Left colon (tissue), 2 donors: ENCODE data around the gene FGD4. TPM values are rescaled to one million over a fixed set of nuclear protein-coding genes. Genes with fewer than 3 reads are reported as not detected.
A peak's percentile ranks its signal among the peaks of the same experiment; 100 is the strongest.

Source experiments
- ATAC-seq: fragments of 200-7000 bp; cut with Tn5 transposase; one replicate; pipeline ENCODE4 v1.9.1; 2020; ENCODE audit warnings: mild to moderate bottlenecking, moderate library complexity
- DNase-seq, 2 donors: peaks; one replicate each; pipeline ENCODE4 v3.0.0-alpha.2; 2020
- intact Hi-C, 2 donors: fragments of 100-400 bp; cut with DNase I in 1 of 2; cut with micrococcal nuclease in 1 of 2; formaldehyde crosslinking; loops; one replicate each; pipeline versions ENCODE4 v1.11.2 to v1.14.0; 2022; cut with DNase I, micrococcal nuclease
- total RNA-seq, 2 donors: library from RNA; stranded (reverse); fragmentation: NEBNext Ultra II Directional; extraction: Animal tissue kit (Norgen Biotek cat#: 25700); gene quantifications; one replicate each; pipeline ENCODE4 v1.2.1, GENCODE V29; 2021
- donor health status: DM: no; HTN: no; CAD: no.
- donor health status: DM: yes; HTN: yes; CAD: no.

FGD4 gene
- total RNA-seq, 2 donors from 2014 or later, result 54.6 to 84.0 TPM

GRCh38 chr12:32612658-32613614, 213.6 kb downstream of the FGD4 start:
- ATAC-seq (no peak), DNase-seq (no peak)
- intact Hi-C loops, result no loop called here

GRCh38 chr12:32615441-32615840, 216.1 kb downstream of the FGD4 start:
- ATAC-seq, result peak; percentile 99
- DNase-seq, result peak; percentile 81 to 84
- intact Hi-C loops, result no loop called here

DNA sequence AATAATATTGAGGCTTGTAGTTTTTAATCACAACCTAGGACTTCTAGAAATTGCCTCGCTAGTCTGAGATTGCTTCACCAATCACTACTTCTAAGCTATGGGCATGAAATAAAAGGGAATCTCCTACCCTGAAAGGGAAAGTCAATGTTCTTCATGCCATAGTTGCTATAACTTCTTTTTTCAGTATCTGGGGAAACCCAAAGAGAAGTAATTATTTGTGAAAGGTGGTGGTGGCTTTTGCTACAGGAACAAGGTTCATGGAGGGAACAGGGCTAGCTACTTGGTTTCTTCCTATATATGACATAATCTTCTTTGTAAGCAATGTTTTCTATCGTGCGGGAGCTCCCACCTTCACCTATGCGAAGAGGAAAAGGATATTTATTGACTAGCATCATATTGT, 218.2 kb downstream of the FGD4 start:
- ATAC-seq (no peak), DNase-seq (no peak)
- intact Hi-C loops, result no loop called here

DNA sequence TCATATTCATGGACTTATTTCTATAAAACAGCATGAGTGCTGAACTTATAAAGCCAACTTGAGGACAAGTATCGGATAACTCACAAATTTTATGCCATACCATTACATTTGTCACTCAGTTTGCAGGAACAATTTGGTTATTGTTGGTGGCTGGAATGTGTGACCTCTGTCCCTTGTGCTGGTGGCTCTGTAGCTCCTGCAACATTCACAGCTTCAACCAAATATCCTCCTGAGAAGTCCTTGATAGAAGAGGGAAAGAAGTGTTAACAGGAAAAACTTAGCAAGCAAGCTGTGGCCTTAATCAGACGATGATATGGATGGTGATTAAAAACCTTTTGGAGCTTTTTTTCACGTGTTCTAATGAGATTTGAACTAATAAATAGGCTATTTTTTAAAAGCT, 218.8 kb downstream of the FGD4 start:
- intact Hi-C loops, result no loop called here

GRCh38 chr12:32627976-32628375, 228.6 kb downstream of the FGD4 start:
- intact Hi-C loops, result no loop called here
- ATAC-seq, result no peak
- DNase-seq, result no peak

More for the DNA sequence above, 218.8 kb downstream of the FGD4 start:
- no peak for ATAC-seq
- no peak for DNase-seq

DNA sequence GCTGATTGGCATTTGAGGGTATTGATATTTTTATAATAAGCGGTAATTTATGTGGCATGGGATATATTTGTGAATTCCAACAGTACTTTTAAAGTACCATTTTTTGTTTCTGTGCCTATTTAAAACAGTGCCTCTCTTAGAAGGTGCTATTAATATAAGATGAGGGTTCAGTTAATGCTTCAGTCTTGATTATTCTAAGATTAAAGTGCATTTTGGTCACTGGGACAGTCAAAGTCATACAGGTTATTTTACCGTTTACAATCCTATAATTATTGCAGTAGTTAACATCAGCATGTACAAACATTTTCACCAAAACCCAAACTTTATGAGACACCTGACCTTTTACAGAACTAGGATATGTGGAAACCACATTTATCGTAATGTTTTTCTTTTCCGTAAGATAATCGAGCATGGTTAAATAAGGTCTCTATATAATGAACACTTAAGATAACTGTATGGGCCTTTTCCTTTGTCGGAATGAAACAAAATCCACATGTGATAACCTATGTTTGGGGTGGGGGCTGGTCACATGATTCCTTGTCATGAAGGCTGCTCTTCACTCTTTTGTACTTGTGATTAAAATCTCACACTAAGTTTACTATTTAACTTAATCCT, 242.0 kb downstream of the FGD4 start:
- intact Hi-C loops, result no loop called here
- DNase-seq, result no peak
- ATAC-seq, result no peak

GRCh38 chr12:32644431-32644830, 245.1 kb downstream of the FGD4 start:
- intact Hi-C loops, result no loop called here
- ATAC-seq (no peak), DNase-seq (no peak)

DNA sequence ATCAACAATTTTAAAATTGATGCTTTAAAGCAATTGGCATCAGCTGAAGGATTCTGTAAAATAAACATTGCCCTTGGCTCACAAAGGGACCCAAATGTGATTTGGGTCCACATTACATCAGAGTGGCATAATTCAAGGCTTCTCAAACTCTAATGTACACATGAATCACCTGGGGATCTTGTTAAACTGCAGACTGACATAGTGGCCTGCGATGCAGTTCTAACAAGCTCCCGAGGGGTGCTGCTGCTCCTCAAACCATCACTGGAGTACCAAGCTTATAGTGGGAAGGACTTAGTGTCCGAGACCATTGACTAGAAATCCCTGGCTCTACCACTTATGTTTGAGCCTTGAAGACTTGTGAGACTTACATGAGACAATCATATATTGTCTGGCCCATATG, 247.9 kb downstream of the FGD4 start:
- ATAC-seq (peak; percentile 27), DNase-seq (no peak)
- intact Hi-C loops, result no loop called here

DNA sequence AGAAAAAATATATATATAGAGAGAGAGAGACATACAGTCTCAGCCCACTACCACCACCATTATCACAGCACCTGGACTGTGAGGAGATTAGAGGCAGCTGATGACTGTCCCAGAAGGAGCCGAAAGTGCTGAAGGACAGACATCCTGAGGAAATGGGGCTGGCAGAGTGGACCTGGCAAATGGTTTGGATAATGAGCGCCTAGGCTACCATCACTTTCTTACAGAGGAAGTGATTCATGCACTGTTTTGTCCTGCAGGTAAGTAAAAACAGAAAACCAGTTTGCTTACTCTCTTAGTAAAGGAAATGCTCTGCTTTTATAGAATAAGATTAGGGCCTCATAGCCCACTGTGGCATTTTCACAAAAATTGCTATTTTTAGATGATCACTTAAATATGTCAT, 251.2 kb downstream of the FGD4 start:
- no peak for ATAC-seq
- no peak for DNase-seq
- intact Hi-C loops, result no loop called here

DNA sequence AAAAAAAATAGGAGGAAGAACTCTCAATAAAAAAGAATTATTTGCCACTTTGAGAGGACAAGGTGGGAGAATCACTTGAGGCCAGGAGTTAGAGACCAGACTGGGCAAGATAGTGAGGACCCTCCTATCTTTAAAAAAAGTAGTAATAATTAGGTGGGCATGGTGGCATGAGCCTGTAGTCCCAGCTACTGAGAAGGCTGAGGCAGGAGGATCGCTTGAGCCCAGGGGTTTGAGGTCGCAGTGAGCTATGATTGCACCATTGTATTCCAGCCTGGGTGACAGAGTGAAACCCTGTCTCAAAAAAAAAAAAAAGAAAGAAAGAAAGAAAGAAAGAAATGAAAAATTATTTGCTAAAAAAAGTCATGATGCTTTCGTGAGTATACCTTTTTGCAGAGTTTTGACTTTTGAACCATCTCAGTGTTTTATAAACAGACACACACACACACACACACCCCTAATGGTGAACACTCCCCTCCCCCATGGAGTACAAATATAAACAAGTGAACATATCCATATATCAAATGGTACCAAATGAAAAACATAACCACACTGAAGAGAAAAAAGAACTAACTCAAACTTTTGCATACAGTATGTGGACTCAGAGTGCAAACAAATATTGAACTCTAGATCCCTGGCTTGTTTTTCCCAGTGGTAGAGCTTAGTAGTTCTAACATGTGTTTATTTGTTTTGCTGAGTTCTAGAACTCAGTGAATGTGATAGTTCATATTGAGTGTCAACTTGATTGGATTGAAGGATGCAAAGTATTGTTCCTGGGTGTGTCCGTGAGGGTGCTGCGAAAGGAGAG, 252.0 kb downstream of the FGD4 start:
- DNase-seq (no peak), ATAC-seq (no peak)
- intact Hi-C loops, result no loop called here

DNA sequence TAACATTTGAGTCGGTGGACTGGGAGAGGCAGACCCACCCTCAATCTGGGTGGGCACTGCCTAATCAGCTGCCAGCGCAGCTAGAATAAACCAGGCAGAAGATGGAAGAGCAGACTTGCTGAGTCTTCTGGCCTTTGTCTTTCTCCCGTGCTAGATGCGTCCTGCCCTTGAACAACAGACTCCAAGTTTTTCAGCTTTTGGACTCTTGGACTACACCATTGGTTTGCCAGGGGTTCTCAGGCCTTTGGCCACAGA, 252.5 kb downstream of the FGD4 start:
- intact Hi-C loops, result no loop called here
- ATAC-seq (no peak), DNase-seq (no peak)

DNA sequence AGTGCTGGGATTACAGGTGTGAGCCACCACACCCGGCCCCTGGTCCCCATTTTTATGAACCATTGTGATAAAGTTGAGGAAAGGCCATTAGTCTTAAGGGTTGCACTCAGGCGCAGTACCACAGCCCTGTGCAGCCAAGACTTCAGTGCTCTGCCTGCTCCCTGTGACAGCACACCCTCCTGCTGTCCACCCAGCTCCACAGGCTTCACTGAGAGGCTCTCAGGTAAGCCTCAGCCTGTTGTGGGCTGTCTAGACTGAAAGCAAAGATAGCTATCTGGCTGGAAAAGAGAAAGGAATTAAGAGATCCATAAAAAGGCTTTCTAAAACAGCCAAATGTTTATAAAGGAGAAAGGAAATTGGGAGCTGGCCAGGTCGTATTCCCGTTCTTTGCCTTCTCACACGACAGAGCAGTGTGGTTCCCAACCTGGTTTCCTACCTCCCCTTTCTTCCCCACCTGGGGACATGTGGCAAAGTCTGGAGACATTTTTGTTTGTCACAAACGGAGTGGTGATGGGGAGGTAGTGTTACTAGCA, 260.6 kb downstream of the FGD4 start:
- DNase-seq, result no peak
- intact Hi-C loops, result loop anchor here in 1 of 2 donors (5.0 kb wide), 1 partner anchor 203 kb away; no protein-coding TSS in a partner anchor
- peak; percentile 59 for ATAC-seq

- ATAC-seq, result no peak
- intact Hi-C loops, result no loop called here
Observed at GRCh38 chr12:32661706-32662105, 262.3 kb downstream of the FGD4 start.

GRCh38 chr12:32662665-32663064, 263.3 kb downstream of the FGD4 start:
- intact Hi-C loops, result no loop called here
- ATAC-seq (no peak), DNase-seq (no peak)

More at GRCh38 chr12:32661706-32662105, 262.3 kb downstream of the FGD4 start:
- DNase-seq, result no peak

DNA sequence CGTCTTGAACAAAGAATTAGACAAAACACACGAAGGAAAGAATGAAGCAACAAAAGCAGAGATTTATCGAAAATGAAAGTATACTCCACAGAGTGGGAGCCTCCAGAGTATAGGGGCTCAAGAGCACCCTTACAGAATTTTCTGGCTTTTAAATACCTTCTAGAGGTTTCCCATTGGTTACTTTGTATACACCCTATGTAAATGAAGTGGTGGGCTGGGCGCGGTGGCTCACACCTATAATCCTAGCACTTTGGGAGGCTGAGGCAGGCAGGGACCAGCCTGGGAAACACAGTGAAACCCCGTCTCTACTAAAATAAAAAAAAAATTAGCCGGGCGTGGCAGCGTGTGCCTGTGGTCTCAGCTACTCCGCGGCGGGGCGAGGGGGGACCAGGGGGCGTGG, 266.7 kb downstream of the FGD4 start:
- DNase-seq (no peak), ATAC-seq (peak; percentile 40)
- intact Hi-C loops, result no loop called here

DNA sequence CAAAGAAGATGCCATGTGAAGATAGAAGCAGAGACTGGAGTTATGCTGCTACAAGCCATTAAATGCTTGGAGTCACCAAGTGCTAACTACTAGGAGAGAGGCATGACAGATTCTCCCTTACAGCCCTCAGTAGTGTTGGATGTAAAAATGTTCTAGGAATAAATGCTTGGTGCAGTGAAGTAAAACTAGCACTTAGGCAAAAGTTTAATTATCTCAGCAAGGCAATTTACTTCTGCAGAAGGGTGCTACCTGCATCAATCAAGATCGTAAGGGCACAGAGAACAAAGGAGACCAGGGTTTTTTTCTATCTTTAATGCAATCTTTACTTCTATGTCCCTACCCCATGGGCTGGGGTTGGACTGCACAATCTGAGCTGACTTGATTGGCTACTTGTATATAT, 270.2 kb downstream of the FGD4 start:
- ATAC-seq, result no peak
- no peak for DNase-seq
- intact Hi-C loops, result no loop called here

GRCh38 chr12:32671930-32672780, 272.8 kb downstream of the FGD4 start:
- ATAC-seq (peak; percentile 89), DNase-seq (peak in 1 of 2 donors; percentile 31)
- intact Hi-C loops, result loop anchor here in 1 of 2 donors (5.0 kb wide), 1 partner anchor 310 kb away; no protein-coding TSS in a partner anchor

GRCh38 chr12:32679091-32679919, 279.9 kb downstream of the FGD4 start, which contains the start of gene DNM1L:
TSS of gene DNM1L (plus strand) at chr12:32679301. CDS start at chr12:32679364, 63 bp downstream.
- peak; percentile 94 to 96 for DNase-seq
- intact Hi-C loops, result no loop called here
- ATAC-seq, result peak; percentile 96
